ENCODE measurements around the gene AKAIN1.

AKAIN1 gene

GRCh38 chr18:5166606-5167280, 30.3 kb downstream of the AKAIN1 start:
- ATAC-seq: no peak
- TF ChIP-seq TOX (CRISPR knock-in tag; IDR thresholded peaks at IDR 0.05; ENCODE audit: borderline replicate concordance) (no peak), ZC3H10 (CRISPR knock-in tag; IDR thresholded peaks at IDR 0.05) (no peak), CREB5 (CRISPR knock-in tag; IDR thresholded peaks at IDR 0.05; ENCODE audit: low read depth) (no peak), ZNF565 (CRISPR knock-in tag; conservative IDR thresholded peaks at IDR 0.05; ENCODE audit: low read depth) (no peak), ZFP3 (CRISPR knock-in tag; IDR thresholded peaks at IDR 0.05) (no peak), ARNTL (CRISPR knock-in tag; IDR thresholded peaks at IDR 0.05; ENCODE audit: borderline replicate concordance, low read depth) (no peak)

- no peak for ATAC-seq
- no peak for TF ChIP-seq PATZ1 (CRISPR knock-in tag; IDR thresholded peaks at IDR 0.05; ENCODE audit: borderline replicate concordance)
- TF ChIP-seq, protein P1, sequence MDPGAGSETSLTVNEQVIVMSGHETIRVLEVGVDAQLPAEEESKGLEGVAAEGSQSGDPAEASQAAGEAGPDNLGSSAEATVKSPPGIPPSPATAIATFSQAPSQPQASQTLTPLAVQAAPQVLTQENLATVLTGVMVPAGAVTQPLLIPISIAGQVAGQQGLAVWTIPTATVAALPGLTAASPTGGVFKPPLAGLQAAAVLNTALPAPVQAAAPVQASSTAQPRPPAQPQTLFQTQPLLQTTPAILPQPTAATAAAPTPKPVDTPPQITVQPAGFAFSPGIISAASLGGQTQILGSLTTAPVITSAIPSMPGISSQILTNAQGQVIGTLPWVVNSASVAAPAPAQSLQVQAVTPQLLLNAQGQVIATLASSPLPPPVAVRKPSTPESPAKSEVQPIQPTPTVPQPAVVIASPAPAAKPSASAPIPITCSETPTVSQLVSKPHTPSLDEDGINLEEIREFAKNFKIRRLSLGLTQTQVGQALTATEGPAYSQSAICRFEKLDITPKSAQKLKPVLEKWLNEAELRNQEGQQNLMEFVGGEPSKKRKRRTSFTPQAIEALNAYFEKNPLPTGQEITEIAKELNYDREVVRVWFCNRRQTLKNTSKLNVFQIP (CRISPR knock-in tag; IDR thresholded peaks at IDR 0.05; ENCODE audit: borderline replicate concordance, low read depth): no peak
- TF ChIP-seq, protein P2, sequence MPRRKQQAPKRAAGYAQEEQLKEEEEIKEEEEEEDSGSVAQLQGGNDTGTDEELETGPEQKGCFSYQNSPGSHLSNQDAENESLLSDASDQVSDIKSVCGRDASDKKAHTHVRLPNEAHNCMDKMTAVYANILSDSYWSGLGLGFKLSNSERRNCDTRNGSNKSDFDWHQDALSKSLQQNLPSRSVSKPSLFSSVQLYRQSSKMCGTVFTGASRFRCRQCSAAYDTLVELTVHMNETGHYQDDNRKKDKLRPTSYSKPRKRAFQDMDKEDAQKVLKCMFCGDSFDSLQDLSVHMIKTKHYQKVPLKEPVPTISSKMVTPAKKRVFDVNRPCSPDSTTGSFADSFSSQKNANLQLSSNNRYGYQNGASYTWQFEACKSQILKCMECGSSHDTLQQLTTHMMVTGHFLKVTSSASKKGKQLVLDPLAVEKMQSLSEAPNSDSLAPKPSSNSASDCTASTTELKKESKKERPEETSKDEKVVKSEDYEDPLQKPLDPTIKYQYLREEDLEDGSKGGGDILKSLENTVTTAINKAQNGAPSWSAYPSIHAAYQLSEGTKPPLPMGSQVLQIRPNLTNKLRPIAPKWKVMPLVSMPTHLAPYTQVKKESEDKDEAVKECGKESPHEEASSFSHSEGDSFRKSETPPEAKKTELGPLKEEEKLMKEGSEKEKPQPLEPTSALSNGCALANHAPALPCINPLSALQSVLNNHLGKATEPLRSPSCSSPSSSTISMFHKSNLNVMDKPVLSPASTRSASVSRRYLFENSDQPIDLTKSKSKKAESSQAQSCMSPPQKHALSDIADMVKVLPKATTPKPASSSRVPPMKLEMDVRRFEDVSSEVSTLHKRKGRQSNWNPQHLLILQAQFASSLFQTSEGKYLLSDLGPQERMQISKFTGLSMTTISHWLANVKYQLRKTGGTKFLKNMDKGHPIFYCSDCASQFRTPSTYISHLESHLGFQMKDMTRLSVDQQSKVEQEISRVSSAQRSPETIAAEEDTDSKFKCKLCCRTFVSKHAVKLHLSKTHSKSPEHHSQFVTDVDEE (CRISPR knock-in tag; IDR thresholded peaks at IDR 0.05): no peak
- no peak for TF ChIP-seq ZNF565 (CRISPR knock-in tag; conservative IDR thresholded peaks at IDR 0.05; ENCODE audit: low read depth)
- TF ChIP-seq CREB5 (CRISPR knock-in tag; IDR thresholded peaks at IDR 0.05; ENCODE audit: low read depth): no peak
- TF ChIP-seq TOX (CRISPR knock-in tag; IDR thresholded peaks at IDR 0.05; ENCODE audit: borderline replicate concordance): no peak
- no peak for TF ChIP-seq ZFP30 (CRISPR knock-in tag; IDR thresholded peaks at IDR 0.05)
- TF ChIP-seq ISL1 (CRISPR knock-in tag; IDR thresholded peaks at IDR 0.05): no peak
- TF ChIP-seq TCF4 (CRISPR knock-in tag; IDR thresholded peaks at IDR 0.05; ENCODE audit: borderline replicate concordance): no peak
- no peak for TF ChIP-seq ZFP3 (CRISPR knock-in tag; IDR thresholded peaks at IDR 0.05)
- TF ChIP-seq ARNTL (CRISPR knock-in tag; IDR thresholded peaks at IDR 0.05; ENCODE audit: borderline replicate concordance, low read depth): no peak
- TF ChIP-seq RARB (CRISPR knock-in tag; IDR thresholded peaks at IDR 0.05): no peak
- no peak for TF ChIP-seq ZNF8 (CRISPR knock-in tag; IDR thresholded peaks at IDR 0.05)
- TF ChIP-seq GLIS3 (CRISPR knock-in tag; IDR thresholded peaks at IDR 0.05): no peak
- TF ChIP-seq ZNF70 (CRISPR knock-in tag; IDR thresholded peaks at IDR 0.05): no peak
- TF ChIP-seq SNAI2 (CRISPR knock-in tag; IDR thresholded peaks at IDR 0.05): no peak
- no peak for TF ChIP-seq CSDC2 (CRISPR knock-in tag; IDR thresholded peaks at IDR 0.05)
- TF ChIP-seq CSRNP3 (CRISPR knock-in tag; IDR thresholded peaks at IDR 0.05): no peak
Observed at GRCh38 chr18:5164903-5165302, 32.2 kb downstream of the AKAIN1 start.

Measured in SK-N-SH treated with all-trans-retinoic acid at 6 μM for 48 hours (cell line).